ENCODE results near the gene CCDC192. TPM values are rescaled to one million over a fixed set of nuclear protein-coding genes. Genes with fewer than 3 reads are reported as not detected.

CCDC192 gene
- total and polyA plus RNA-seq, 2 of the 4 experiments (the other 2 are of a cell fraction): not detected

DNA sequence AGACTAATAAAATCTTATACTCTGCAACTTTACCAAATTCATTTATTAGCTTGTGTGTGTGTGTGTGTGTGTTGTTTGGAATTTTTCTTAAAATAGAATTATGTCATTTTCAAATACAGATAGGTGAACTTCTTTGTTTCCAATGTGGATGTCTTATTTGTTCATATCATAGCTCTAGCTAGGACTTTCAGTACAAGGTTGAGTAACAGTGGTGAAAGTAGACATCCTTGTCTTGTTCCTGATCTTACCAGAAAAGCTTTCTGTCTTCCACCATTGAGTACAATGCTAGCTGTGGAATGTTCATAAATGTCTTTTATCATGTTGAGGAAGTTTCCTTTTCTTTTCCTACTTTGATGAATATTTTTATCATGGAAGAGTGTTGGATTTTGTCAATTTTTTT lies 74.8 kb downstream of the CCDC192 start:
- H2BK15ac ChIP-seq (ENCODE audit: low read depth, low read length): no peak overlapping the region
- no peak overlapping the region for H4K5ac ChIP-seq (ENCODE audit: low read depth, low read length)
- DNase-seq: no peak
- no peak overlapping the region for H2AFZ ChIP-seq (replicated peaks; ENCODE audit: low read length, poor library complexity)
- no peak overlapping the region for H2BK120ac ChIP-seq (ENCODE audit: low read depth, low read length)
- no peak overlapping the region for H2BK5ac ChIP-seq (ENCODE audit: low read depth, low read length, poor library complexity, severe bottlenecking)
- no peak overlapping the region for H4K8ac ChIP-seq (ENCODE audit: low read depth in 2 of 2, low read length in 2 of 2)
- TF ChIP-seq SMC3 (IDR thresholded peaks at IDR 0.05; ENCODE audit: low read depth, low read length) (no peak), CHD1 (IDR thresholded peaks at IDR 0.05; ENCODE audit: low read depth, low read length) (no peak), RCOR1 (IDR thresholded peaks at IDR 0.05; ENCODE audit: insufficient replicate concordance, low read length) (no peak), BHLHE40 (IDR thresholded peaks at IDR 0.05; ENCODE audit: low read depth, low read length) (no peak), MXI1 (IDR thresholded peaks at IDR 0.05; ENCODE audit: borderline replicate concordance, low read depth, low read length) (no peak), POLR2A (IDR thresholded peaks at IDR 0.05; ENCODE audit: low read depth, low read length) (no peak), FOS (IDR thresholded peaks at IDR 0.05; ENCODE audit: low read depth, low read length) (no peak), CEBPB (IDR thresholded peaks at IDR 0.05; ENCODE audit: low read depth, low read length) (no peak), RAD21 (IDR thresholded peaks at IDR 0.05; ENCODE audit: low read length) (no peak), MAZ (IDR thresholded peaks at IDR 0.05; ENCODE audit: borderline replicate concordance, low read depth, low read length) (no peak)
- TF ChIP-seq, protein P1, sequence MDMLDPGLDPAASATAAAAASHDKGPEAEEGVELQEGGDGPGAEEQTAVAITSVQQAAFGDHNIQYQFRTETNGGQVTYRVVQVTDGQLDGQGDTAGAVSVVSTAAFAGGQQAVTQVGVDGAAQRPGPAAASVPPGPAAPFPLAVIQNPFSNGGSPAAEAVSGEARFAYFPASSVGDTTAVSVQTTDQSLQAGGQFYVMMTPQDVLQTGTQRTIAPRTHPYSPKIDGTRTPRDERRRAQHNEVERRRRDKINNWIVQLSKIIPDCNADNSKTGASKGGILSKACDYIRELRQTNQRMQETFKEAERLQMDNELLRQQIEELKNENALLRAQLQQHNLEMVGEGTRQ (IDR thresholded peaks at IDR 0.05; ENCODE audit: low read depth, low read length): no peak
- TF ChIP-seq, protein P2, sequence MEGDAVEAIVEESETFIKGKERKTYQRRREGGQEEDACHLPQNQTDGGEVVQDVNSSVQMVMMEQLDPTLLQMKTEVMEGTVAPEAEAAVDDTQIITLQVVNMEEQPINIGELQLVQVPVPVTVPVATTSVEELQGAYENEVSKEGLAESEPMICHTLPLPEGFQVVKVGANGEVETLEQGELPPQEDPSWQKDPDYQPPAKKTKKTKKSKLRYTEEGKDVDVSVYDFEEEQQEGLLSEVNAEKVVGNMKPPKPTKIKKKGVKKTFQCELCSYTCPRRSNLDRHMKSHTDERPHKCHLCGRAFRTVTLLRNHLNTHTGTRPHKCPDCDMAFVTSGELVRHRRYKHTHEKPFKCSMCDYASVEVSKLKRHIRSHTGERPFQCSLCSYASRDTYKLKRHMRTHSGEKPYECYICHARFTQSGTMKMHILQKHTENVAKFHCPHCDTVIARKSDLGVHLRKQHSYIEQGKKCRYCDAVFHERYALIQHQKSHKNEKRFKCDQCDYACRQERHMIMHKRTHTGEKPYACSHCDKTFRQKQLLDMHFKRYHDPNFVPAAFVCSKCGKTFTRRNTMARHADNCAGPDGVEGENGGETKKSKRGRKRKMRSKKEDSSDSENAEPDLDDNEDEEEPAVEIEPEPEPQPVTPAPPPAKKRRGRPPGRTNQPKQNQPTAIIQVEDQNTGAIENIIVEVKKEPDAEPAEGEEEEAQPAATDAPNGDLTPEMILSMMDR (conservative IDR thresholded peaks at IDR 0.05; ENCODE audit: low read depth, low read length): no peak
- TF ChIP-seq, protein P3, sequence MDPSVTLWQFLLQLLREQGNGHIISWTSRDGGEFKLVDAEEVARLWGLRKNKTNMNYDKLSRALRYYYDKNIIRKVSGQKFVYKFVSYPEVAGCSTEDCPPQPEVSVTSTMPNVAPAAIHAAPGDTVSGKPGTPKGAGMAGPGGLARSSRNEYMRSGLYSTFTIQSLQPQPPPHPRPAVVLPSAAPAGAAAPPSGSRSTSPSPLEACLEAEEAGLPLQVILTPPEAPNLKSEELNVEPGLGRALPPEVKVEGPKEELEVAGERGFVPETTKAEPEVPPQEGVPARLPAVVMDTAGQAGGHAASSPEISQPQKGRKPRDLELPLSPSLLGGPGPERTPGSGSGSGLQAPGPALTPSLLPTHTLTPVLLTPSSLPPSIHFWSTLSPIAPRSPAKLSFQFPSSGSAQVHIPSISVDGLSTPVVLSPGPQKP (IDR thresholded peaks at IDR 0.05; ENCODE audit: borderline replicate concordance, low read depth, low read length): no peak
- H4K91ac ChIP-seq (ENCODE audit: insufficient read depth, low read depth, low read length): no peak overlapping the region
- no TSS peak for BruUV-seq (replicated peaks)
- dilution Hi-C loops (cut with HindIII; ENCODE audit: low sequenced_read_pairs, unreplicated experiment) (no loop called here), in situ Hi-C loops (cut with MboI; ENCODE audit: low sequenced_read_pairs) (no loop called here), intact Hi-C loops (cut with micrococcal nuclease) (no loop called here)
- no peak overlapping the region for H2BK20ac ChIP-seq (ENCODE audit: low read depth, low read length)
- H3K9ac ChIP-seq (ENCODE audit: low read depth, low read length): no peak overlapping the region
- no peak overlapping the region for H3K27ac ChIP-seq (ENCODE audit: insufficient read depth, low read length)
- no peaks in the 10 kb centered on the region for H3K9me1 ChIP-seq (ENCODE audit: insufficient read depth, low read length)
- H3K18ac ChIP-seq (ENCODE audit: low read depth, low read length): no peak overlapping the region
- no peak overlapping the region for H3K4me2 ChIP-seq (ENCODE audit: low read depth, low read length)
- no peaks in the 10 kb centered on the region for H4K20me1 ChIP-seq (ENCODE audit: insufficient read depth, low read length)
- ATAC-seq (ENCODE audit: low read depth): no peak
- POLR2A ChIA-PET (ENCODE audit: unreplicated experiment): no interaction called here
- no peak overlapping the region for H2AK9ac ChIP-seq (replicated peaks; ENCODE audit: low read depth, low read length, poor library complexity)
- no peak overlapping the region for H3K56ac ChIP-seq (ENCODE audit: extremely low read depth, insufficient read depth, low read length)
- H3K23ac ChIP-seq (ENCODE audit: low read depth, low read length): no peak overlapping the region
- no peaks in the 10 kb centered on the region for H3K36me3 ChIP-seq (ENCODE audit: control insufficient read depth, insufficient read depth, low read length)
- H3K27me3 ChIP-seq (ENCODE audit: control insufficient read depth, insufficient read depth, low read length): no peaks in the 10 kb centered on the region; the same call in 1 of the 2 replicates
- H2AK5ac ChIP-seq (ENCODE audit: low read depth, low read length): no peak overlapping the region
- H3K4me1 ChIP-seq (ENCODE audit: control insufficient read depth, insufficient read depth, low read length): no peaks in the 10 kb centered on the region
- H3K9me3 ChIP-seq (ENCODE audit: control insufficient read depth, insufficient read depth, low read length): no peaks in the 10 kb centered on the region
- no peak overlapping the region for H3K4me3 ChIP-seq (ENCODE audit: insufficient read depth, low read depth, low read length)
- CTCF ChIA-PET: no interaction called here
- H3K14ac ChIP-seq (replicated peaks; ENCODE audit: low read depth, low read length): no peak overlapping the region
- no peaks in the 10 kb centered on the region for H3K79me1 ChIP-seq (ENCODE audit: low read depth in 1 of 2, low read length in 2 of 2)
- H3K4ac ChIP-seq (ENCODE audit: low read depth, low read length): no peak overlapping the region

Measured in IMR-90 (cell line).